OCI-LY3 (cell line): ENCODE data around the gene RNF2.

ENCODE experiments used
- H2AFZ ChIP-seq: fragments of 200-600, 300-600 bp; shearing (Covaris generic); 2 replicates; pipeline ENCODE4 v1.6.0; 2014; ENCODE audit warnings: antibody characterized with exemption, low read depth, low read length
- H3K27ac ChIP-seq: fragments of 200-600, 300-600 bp; sonication (generic); 2 replicates; pipeline ENCODE4 v1.5.1; 2014; ENCODE audit warnings: mild to moderate bottlenecking, low read length, moderate library complexity, mixed read lengths
- H3K27me3 ChIP-seq: fragments of 200-600, 300-600 bp; sonication (generic); 2 replicates; pipeline ENCODE4 v1.6.1; 2014; ENCODE audit warnings: low read depth, low read length, mixed read lengths
- H3K36me3 ChIP-seq: fragments of 200-600, 300-600 bp; sonication (generic); replicated peaks from 2 replicates; pipeline ENCODE3; 2014; ENCODE audit warnings: low read depth, low read length, mixed read lengths
- H3K4me1 ChIP-seq: fragments of 300-600, 200-600 bp; sonication (generic); 2 replicates; pipeline ENCODE4 v1.6.1; 2014; ENCODE audit warnings: low read length, mixed read lengths
- H3K4me2 ChIP-seq: fragments of 200-600, 300-600 bp; sonication (generic); 2 replicates; pipeline ENCODE4 v1.6.1; 2014; ENCODE audit warnings: low read length, mixed read lengths
- H3K4me3 ChIP-seq: fragments of 300-600, 200-600 bp; sonication (generic); 2 replicates; pipeline ENCODE4 v1.5.1; 2014; ENCODE audit warnings: antibody characterized with exemption, mild to moderate bottlenecking, low read length, moderate library complexity
- H3K79me2 ChIP-seq: fragments of 300-600, 200-600 bp; shearing (Covaris generic); 2 replicates; pipeline ENCODE4 v1.6.1; 2014; ENCODE audit warnings: mild to moderate bottlenecking, low read length, mixed read lengths
- H3K9ac ChIP-seq: fragments of 300-600, 200-600 bp; shearing (Covaris generic); 2 replicates; pipeline ENCODE4 v1.6.0; 2014; ENCODE audit warnings: mild to moderate bottlenecking, low read length, moderate library complexity
- H3K9me3 ChIP-seq: fragments of 200-600, 300-600 bp; shearing (Covaris generic); 2 replicates; pipeline ENCODE4 v1.6.1; 2014; ENCODE audit warnings: low read length, mixed read lengths; ENCODE audit not compliant: insufficient read depth
- H4K20me1 ChIP-seq: fragments of 200-600, 300-600 bp; sonication (generic); 2 replicates; pipeline ENCODE4 v1.6.1; 2016; ENCODE audit warnings: low read length, mixed read lengths; ENCODE audit not compliant: insufficient read depth
- EZH2phosphoT487 ChIP-seq: fragments of 200-600 bp; shearing (Covaris generic); IDR thresholded peaks from 2 replicates; pipeline ENCODE4 v1.6.1; 2018; ENCODE audit warnings: antibody characterized with exemption, mixed run types, low read depth
- TF ChIP-seq, protein P1 (sequence below): fragments of 200-600, 300-600 bp; sonication (generic); IDR thresholded peaks from 2 replicates; pipeline ENCODE4 v1.5.1; 2014; ENCODE audit warnings: antibody characterized with exemption, low read length, low read depth

Gene RNF2

DNA sequence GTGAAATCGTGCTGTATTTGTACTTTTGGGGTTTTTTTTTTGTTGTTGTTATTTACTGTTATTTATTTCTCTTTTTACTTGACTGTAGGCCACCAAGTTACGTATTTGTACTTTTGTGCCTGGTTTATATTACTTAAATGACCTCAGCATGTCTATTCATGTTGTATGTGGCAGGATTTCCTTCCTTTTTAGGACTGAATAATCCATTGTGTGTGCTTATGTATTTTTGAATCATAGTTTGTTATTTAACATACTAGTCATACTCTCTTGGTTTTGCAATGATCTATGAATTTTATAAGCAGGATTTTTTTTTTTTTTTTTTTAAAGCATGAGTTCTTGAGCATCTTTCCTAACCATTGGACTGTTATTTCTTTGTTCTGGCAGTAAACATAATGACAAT, 51.2 kb downstream of the RNF2 start:
- H3K4me2 ChIP-seq: no peak overlapping the region
- H3K4me3 ChIP-seq: no peak overlapping the region
- no peak overlapping the region for H3K9ac ChIP-seq
- no peak for TF ChIP-seq EZH2phosphoT487
- TF ChIP-seq, protein P1, sequence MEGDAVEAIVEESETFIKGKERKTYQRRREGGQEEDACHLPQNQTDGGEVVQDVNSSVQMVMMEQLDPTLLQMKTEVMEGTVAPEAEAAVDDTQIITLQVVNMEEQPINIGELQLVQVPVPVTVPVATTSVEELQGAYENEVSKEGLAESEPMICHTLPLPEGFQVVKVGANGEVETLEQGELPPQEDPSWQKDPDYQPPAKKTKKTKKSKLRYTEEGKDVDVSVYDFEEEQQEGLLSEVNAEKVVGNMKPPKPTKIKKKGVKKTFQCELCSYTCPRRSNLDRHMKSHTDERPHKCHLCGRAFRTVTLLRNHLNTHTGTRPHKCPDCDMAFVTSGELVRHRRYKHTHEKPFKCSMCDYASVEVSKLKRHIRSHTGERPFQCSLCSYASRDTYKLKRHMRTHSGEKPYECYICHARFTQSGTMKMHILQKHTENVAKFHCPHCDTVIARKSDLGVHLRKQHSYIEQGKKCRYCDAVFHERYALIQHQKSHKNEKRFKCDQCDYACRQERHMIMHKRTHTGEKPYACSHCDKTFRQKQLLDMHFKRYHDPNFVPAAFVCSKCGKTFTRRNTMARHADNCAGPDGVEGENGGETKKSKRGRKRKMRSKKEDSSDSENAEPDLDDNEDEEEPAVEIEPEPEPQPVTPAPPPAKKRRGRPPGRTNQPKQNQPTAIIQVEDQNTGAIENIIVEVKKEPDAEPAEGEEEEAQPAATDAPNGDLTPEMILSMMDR: no peak
- H3K27ac ChIP-seq: no peak overlapping the region
- no peaks in the 10 kb centered on the region for H4K20me1 ChIP-seq
- H3K4me1 ChIP-seq: no peaks in the 10 kb centered on the region
- H2AFZ ChIP-seq: no peak overlapping the region
- no peaks in the 10 kb centered on the region for H3K27me3 ChIP-seq
- H3K9me3 ChIP-seq: no peaks in the 10 kb centered on the region
- H3K36me3 ChIP-seq: peaks cover 28% of the 10 kb centered on the region
- no peaks in the 10 kb centered on the region for H3K79me2 ChIP-seq

DNA sequence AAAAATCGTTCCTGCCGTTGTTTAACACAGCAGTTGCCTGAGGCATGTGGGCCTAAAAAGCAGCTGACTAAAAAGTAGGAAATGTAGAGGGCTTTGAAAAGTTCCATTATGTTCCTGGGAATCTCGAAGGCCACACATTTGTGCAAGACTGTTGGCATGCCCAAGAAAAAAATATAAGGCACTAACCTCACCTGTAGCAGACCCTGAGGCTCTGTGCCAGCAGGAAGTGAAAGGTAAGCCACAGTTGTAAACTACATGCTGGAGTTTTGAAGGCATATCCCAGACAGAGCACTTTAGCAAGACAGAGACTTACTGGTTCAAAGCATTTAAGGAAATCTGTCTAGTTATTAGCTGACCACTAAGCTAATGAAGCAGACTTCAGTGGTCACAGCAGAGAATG, 58.7 kb downstream of the RNF2 start:
- H3K27ac ChIP-seq: no peak overlapping the region
- no peak overlapping the region for H3K9ac ChIP-seq
- peaks cover 8% of the 10 kb centered on the region; the same call in 1 of the 2 replicates for H3K9me3 ChIP-seq
- no peaks in the 10 kb centered on the region for H4K20me1 ChIP-seq
- peaks cover 33% of the 10 kb centered on the region for H3K36me3 ChIP-seq
- no peak overlapping the region for H3K4me3 ChIP-seq
- no peaks in the 10 kb centered on the region for H3K27me3 ChIP-seq
- H3K79me2 ChIP-seq: no peaks in the 10 kb centered on the region
- H3K4me2 ChIP-seq: no peak overlapping the region
- H2AFZ ChIP-seq: no peak overlapping the region
- H3K4me1 ChIP-seq: no peaks in the 10 kb centered on the region
- TF ChIP-seq, protein P1: no peak
- no peak for TF ChIP-seq EZH2phosphoT487

DNA sequence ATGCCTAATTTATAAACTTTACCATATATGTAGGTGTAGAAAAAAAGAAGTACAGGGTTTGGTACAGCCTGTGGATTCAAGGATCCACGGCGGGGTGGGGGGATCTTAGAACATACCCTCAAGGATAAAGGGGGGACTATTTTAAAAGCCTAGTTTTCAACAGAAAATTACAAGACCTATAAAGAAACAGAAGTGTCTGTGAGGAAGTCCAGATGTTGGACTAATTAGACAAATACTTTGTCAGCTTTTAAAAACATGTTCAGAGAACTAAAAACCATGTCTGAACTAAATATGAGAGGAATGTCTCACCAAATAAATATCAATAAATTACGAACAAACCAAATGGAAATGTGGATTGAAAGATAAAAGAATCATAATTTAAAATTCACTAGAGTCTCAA, 59.8 kb downstream of the RNF2 start:
- Histone ChIP-seq H3K9me3 (peaks cover 8% of the 10 kb centered on the region; the same call in 1 of the 2 replicates), H3K27me3 (no peaks in the 10 kb centered on the region), H4K20me1 (no peaks in the 10 kb centered on the region), H2AFZ (no peak overlapping the region), H3K4me3 (no peak overlapping the region), H3K79me2 (no peaks in the 10 kb centered on the region), H3K27ac (no peak overlapping the region), H3K36me3 (peaks cover 30% of the 10 kb centered on the region), H3K4me1 (no peaks in the 10 kb centered on the region), H3K9ac (no peak overlapping the region), H3K4me2 (no peak overlapping the region)
- TF ChIP-seq, protein P1: no peak
- no peak for TF ChIP-seq EZH2phosphoT487

DNA sequence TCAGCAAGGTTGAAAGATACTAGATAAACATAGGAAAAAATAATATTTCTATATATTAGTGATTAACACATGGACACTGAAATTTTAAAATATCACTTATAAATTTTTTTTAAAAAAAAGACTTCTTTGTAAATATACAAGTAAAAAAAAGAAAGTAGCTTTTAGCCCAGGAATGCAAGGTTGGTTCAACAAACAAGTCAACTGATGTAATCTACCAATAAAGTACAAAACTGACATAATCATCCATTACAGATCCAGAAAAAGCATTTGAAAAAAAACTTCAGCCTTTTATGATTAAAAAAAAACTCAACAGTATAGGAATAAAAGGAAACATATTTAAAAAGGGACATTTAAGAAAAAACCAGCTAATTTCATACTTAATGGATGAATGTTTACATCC, 63.0 kb downstream of the RNF2 start:
- no peak overlapping the region for H3K27ac ChIP-seq
- no peak overlapping the region for H3K4me2 ChIP-seq
- no peaks in the 10 kb centered on the region for H4K20me1 ChIP-seq
- H3K27me3 ChIP-seq: no peaks in the 10 kb centered on the region
- 0 out of 2 replicates have a peak, but pooled peaks cover 5% of the 10 kb centered on the region for H3K4me1 ChIP-seq
- no peak overlapping the region for H2AFZ ChIP-seq
- TF ChIP-seq, protein P1: no peak
- TF ChIP-seq EZH2phosphoT487: no peak
- H3K4me3 ChIP-seq: no peak overlapping the region
- no peak overlapping the region for H3K9ac ChIP-seq
- peaks cover 28% of the 10 kb centered on the region for H3K36me3 ChIP-seq
- H3K79me2 ChIP-seq: no peaks in the 10 kb centered on the region
- H3K9me3 ChIP-seq: peaks cover 8% of the 10 kb centered on the region; the same call in 1 of the 2 replicates
